Measurements from ENCODE around the gene ADAMTS14. TPM values are rescaled to one million over a fixed set of nuclear protein-coding genes. Genes with fewer than 3 reads are reported as not detected.

ADAMTS14 gene
- total RNA-seq, 2 experiments from 2014 or later, result not detected

DNA sequence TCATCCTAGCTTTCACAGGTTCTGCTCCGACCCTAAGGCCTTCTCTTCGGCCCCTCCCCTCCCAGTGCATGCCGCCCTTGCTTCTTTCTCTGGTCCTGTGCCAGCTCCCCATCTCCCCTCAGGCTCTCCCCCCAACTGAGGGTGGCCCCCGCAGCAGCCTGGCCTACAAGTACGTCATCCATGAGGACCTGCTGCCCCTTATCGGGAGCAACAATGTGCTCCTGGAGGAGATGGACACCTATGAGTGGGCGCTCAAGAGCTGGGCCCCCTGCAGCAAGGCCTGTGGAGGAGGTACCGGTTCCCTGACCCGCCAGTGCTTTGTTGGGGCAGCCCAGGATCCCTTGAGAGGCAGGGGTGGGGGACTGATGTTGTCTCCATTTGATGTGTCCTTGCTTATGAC is 79.0 kb downstream of the ADAMTS14 start:
- CTCF ChIA-PET, result interaction anchor here (1.2 kb wide), 1 partner anchor 31 kb away, joined by 3 read pairs; no protein-coding TSS in a partner anchor
- H3K36me3 Mint-ChIP-seq (ENCODE audit: low read depth), result no peaks in the 10 kb centered on the region
- H3K27me3 Mint-ChIP-seq, result no peaks in the 10 kb centered on the region
- no peaks in the 10 kb centered on the region for H3K9me3 Mint-ChIP-seq
- H3K27ac Mint-ChIP-seq, result no peak overlapping the region
- POLR2A ChIA-PET, result no interaction called here
- H3K4me3 Mint-ChIP-seq, result no peak overlapping the region
- no peaks in the 10 kb centered on the region for H3K4me1 Mint-ChIP-seq
- DNase-seq, result no peak

DNA sequence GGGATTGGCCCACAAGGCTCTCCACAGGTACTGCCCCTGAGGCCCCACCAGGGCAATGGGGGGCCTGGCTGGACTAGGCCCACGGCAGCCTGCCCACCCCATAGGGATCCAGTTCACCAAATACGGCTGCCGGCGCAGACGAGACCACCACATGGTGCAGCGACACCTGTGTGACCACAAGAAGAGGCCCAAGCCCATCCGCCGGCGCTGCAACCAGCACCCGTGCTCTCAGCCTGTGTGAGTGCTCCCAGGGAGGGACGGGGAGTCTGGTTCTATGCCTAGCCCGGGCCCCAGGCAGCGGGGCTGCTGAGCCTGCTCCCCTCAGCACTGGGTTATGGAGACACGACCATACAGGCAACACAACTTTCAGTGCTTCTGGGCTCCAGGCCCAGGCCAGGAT is 79.7 kb downstream of the ADAMTS14 start:
- Mint-ChIP-seq H3K27me3 (no peaks in the 10 kb centered on the region), H3K9me3 (no peaks in the 10 kb centered on the region), H3K36me3 (ENCODE audit: low read depth) (no peaks in the 10 kb centered on the region), H3K4me3 (no peak overlapping the region), H3K27ac (no peak overlapping the region), H3K4me1 (no peaks in the 10 kb centered on the region)
- CTCF ChIA-PET, result interaction anchor here (1.2 kb wide), 1 partner anchor 30 kb away, joined by 3 read pairs; no protein-coding TSS in a partner anchor
- no peak for DNase-seq
- POLR2A ChIA-PET, result no interaction called here

DNA sequence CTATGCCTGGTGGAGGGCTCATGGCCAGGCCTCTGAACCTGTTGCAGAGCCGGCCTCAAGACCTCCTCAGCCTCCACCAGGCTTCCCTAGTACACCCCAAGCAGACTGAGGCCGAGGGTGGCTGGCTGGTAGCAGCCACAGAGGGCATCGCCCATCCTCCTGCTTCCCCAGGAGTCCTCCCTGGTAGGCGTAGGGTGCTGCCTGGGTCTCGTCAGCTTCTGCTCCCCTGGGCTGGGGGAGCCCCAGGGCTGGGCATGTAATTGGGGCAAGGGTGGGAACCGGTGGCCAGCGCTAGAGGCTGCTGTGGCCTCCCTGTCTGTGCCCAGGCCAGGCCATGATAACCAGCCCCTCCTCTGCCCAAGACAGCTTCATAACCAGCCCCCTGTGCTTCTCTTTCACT is 80.3 kb downstream of the ADAMTS14 start:
- Mint-ChIP-seq H3K9me3 (no peaks in the 10 kb centered on the region), H3K27ac (no peak overlapping the region), H3K27me3 (no peaks in the 10 kb centered on the region), H3K4me3 (no peak overlapping the region), H3K4me1 (no peaks in the 10 kb centered on the region), H3K36me3 (ENCODE audit: low read depth) (no peaks in the 10 kb centered on the region)
- no peak for DNase-seq
- ChIA-PET POLR2A (no interaction called here), CTCF (interaction anchor here (0.8 to 2.0 kb wide), 4 partner anchors 11 to 191 kb away, joined by 3 to 4 read pairs (median 3); no protein-coding TSS in a partner anchor)

DNA sequence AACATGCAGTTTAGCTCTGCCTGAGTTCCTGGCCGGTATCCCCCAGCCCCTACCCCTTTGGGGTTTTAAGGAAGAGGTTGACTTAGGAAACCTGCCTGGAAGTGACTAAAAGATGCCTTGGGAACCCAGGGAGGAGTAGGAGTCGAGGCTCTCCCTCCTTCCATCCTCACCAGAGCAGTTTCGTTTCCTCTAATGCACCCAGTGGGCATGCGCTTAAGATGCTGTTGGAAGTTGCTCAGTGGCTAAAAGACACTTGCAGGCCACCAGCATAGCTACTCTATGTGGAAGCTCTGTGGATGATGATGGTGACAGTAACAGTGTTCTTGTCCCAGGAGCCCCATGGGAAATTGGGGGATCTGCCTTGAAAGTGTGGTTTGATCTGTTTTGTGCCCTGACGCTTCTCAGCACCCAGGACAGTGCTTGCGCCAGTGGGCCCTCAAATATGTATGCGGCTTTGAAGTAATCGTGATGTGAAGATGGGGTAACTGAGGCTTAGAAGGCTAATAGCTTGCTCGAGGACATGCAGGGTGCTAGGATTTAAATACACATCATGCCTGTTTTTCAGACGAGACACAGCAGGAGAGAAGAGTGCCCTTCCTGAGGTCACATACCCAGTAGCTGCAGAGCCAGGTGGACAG is 80.8 kb downstream of the ADAMTS14 start:
- no peaks in the 10 kb centered on the region for H3K9me3 Mint-ChIP-seq
- H3K27ac Mint-ChIP-seq, result no peak overlapping the region
- H3K36me3 Mint-ChIP-seq (ENCODE audit: low read depth), result no peaks in the 10 kb centered on the region
- CTCF ChIA-PET, result interaction anchor here (0.8 to 2.0 kb wide), 6 partner anchors 7 to 192 kb away, joined by 3 to 8 read pairs (median 3); no protein-coding TSS in a partner anchor
- H3K4me3 Mint-ChIP-seq, result no peak overlapping the region
- no peaks in the 10 kb centered on the region for H3K27me3 Mint-ChIP-seq
- POLR2A ChIA-PET, result no interaction called here
- H3K4me1 Mint-ChIP-seq, result no peaks in the 10 kb centered on the region
- no peak for DNase-seq

DNA sequence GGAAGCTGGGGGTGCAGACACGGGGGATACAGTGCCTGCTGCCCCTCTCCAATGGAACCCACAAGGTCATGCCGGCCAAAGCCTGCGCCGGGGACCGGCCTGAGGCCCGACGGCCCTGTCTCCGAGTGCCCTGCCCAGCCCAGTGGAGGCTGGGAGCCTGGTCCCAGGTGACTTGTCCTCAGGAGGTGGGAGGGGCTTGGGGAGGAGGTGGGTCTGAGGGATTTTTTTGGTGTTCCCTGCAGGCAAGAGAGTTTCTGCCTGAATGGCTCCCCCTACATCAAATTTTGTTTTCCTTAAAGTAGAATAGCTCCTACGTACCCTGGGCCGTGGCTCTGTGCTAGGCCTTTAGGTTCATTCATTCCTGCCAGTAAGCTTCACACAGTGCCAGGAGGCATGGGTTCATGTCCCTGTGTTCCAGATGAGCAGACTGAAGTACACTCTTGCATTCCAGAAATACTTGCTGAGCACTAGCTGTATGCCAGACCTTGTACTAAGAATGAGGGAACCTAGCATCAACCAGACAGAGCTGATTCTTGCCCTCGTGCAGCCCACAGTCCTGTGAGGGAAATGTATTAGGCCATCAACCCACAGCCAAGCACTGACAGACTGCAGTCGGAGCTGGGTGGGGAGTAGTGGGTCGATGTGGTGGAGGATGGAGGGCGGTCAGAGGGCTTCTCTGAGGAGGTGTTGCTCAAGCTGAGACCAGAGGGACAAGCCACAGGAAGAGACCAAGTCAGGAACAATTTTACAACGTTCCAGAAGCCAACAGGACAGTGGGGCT is 81.7 kb downstream of the ADAMTS14 start:
- Mint-ChIP-seq H3K9me3 (no peaks in the 10 kb centered on the region), H3K4me1 (peaks cover 6% of the 10 kb centered on the region), H3K27me3 (no peaks in the 10 kb centered on the region), H3K27ac (no peak overlapping the region), H3K36me3 (ENCODE audit: low read depth) (no peaks in the 10 kb centered on the region), H3K4me3 (no peak overlapping the region)
- ChIA-PET CTCF (interaction anchor here (1.0 to 2.0 kb wide), 6 partner anchors 8 to 195 kb away, joined by 3 to 8 read pairs (median 4); no protein-coding TSS in a partner anchor), POLR2A (interaction anchor here (0.6 kb wide), 1 partner anchor 93 kb away, joined by 3 read pairs; no protein-coding TSS in a partner anchor)
- DNase-seq, result no peak

DNA sequence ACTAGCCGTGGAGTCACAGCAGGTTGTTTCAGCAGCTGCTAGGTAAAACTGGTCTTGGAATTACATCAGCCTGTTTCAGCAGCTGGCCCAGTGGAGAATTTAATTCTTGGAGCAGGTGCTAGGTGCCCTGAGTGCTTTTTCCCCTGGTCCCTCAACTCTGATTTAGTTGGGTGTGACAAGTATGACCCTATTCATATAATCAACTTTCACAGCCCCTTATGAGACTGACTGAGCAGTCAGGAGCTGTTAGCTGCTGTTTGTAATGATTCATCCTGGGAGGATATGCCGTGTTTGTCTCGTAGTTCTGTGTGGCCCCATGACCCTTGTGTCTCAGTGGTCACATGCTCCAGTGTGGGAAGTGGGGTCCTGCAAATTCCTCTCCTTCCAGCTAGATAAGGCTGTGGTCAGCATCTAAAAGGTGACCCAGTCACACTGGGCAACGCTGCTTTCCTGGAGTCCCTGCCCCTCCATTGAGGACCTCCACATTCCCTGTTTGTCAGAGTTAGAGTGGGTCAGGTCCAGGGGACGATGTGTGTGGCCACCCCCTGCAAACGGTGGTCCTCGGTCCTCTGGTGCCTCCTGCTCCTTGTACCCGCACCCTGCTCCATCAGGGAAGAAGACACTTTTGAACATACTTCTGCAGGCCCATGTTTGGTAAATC is 84.5 kb downstream of the ADAMTS14 start:
- CTCF ChIA-PET, result interaction anchor here (1.5 kb wide), 1 partner anchor 196 kb away, joined by 4 read pairs; no protein-coding TSS in a partner anchor
- Mint-ChIP-seq H3K9me3 (no peaks in the 10 kb centered on the region), H3K27me3 (no peaks in the 10 kb centered on the region), H3K36me3 (ENCODE audit: low read depth) (no peaks in the 10 kb centered on the region), H3K4me1 (peaks cover 8% of the 10 kb centered on the region), H3K4me3 (no peak overlapping the region), H3K27ac (no peak overlapping the region)
- no peak for DNase-seq
- POLR2A ChIA-PET, result no interaction called here

DNA sequence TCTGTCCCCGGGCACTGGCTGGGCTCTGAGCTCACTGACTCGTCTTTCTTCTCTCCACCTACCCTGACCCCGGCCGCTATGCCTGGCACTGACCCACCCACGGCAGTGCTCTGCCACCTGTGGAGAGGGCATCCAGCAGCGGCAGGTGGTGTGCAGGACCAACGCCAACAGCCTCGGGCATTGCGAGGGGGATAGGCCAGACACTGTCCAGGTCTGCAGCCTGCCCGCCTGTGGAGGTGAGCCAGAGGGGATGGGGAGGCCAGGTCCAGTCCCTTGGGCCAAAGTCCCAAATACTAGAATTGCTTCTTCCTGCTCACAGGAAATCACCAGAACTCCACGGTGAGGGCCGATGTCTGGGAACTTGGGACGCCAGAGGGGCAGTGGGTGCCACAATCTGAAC is 85.5 kb downstream of the ADAMTS14 start:
- Mint-ChIP-seq H3K4me3 (no peak overlapping the region), H3K27ac (no peak overlapping the region), H3K4me1 (peaks cover 8% of the 10 kb centered on the region), H3K36me3 (ENCODE audit: low read depth) (no peaks in the 10 kb centered on the region), H3K27me3 (no peaks in the 10 kb centered on the region), H3K9me3 (no peaks in the 10 kb centered on the region)
- DNase-seq, result no peak
- CTCF ChIA-PET, result interaction anchor here (1.5 kb wide), 1 partner anchor 197 kb away, joined by 4 read pairs; no protein-coding TSS in a partner anchor
- POLR2A ChIA-PET, result no interaction called here

DNA sequence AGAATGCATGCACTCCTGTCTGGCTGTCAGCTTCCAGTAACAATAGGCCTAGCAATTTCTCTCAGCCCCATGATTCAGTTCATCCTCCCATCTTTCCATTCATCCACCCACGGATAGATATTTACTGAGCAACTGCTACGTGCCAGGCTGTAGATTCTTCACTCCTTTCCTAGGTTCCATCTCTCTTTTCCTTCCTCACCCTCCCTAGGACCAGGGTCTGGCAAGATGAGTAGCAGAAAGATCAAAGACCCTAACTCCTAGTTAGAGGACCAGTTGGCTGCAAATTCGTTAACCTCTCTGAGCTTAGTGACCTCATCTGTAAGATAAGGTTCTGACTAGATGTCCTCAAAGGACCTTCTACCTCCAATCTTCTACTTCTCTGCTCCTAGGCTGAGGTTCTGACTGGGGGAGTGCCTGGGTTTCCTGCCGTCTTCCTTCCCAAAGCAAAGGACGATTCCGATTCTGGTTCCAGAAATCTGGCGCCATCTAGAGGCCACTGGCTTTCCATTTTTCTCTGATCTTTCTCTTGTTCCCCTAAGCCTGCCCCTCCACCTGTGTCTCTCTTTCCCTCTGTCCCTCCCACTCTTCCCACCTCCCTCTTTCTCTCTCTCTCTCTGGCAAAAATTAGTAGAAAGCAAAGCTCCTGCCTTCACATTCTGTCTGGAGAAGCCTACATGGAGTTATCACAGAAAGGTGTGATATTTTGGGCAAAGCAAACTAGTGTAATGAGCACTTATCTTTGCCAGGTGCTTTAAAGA is 86.6 kb downstream of the ADAMTS14 start:
- no peak overlapping the region for H3K4me3 Mint-ChIP-seq
- POLR2A ChIA-PET, result no interaction called here
- H3K9me3 Mint-ChIP-seq, result no peaks in the 10 kb centered on the region
- no peak overlapping the region for H3K27ac Mint-ChIP-seq
- CTCF ChIA-PET, result interaction anchor here (0.7 to 1.7 kb wide), 6 partner anchors 19 to 228 kb away, joined by 3 to 6 read pairs (median 3); no protein-coding TSS in a partner anchor
- peak; percentile 78 for DNase-seq
- peaks cover 8% of the 10 kb centered on the region for H3K4me1 Mint-ChIP-seq
- H3K36me3 Mint-ChIP-seq (ENCODE audit: low read depth), result no peaks in the 10 kb centered on the region
- H3K27me3 Mint-ChIP-seq, result no peaks in the 10 kb centered on the region

DNA sequence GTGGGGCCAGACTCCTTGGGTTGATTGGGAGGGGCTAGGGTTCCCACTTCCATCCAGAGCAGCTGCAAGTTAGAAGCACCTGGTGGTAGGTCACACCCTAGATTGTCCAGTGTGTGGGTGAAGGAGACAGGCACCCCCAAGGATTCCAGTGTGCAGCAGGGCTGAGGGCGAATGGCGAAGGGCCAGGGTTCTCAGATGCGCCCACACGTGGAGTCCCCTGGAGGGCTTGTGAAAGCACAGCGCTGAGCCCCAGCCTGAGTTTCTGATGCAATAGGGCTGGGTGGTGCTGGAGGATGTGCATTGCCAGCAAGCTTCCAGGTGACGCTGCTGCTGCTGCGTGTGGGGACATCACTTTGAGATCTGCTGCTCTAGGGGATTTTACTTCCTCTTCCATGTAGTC is 87.5 kb downstream of the ADAMTS14 start:
- Mint-ChIP-seq H3K27me3 (no peaks in the 10 kb centered on the region), H3K4me3 (no peak overlapping the region), H3K36me3 (ENCODE audit: low read depth) (no peaks in the 10 kb centered on the region), H3K4me1 (peaks cover 8% of the 10 kb centered on the region), H3K9me3 (no peaks in the 10 kb centered on the region), H3K27ac (no peak overlapping the region)
- ChIA-PET POLR2A (no interaction called here), CTCF (interaction anchor here (0.7 to 1.7 kb wide), 5 partner anchors 22 to 229 kb away, joined by 3 to 6 read pairs (median 3); no protein-coding TSS in a partner anchor)
- DNase-seq, result no peak

DNA sequence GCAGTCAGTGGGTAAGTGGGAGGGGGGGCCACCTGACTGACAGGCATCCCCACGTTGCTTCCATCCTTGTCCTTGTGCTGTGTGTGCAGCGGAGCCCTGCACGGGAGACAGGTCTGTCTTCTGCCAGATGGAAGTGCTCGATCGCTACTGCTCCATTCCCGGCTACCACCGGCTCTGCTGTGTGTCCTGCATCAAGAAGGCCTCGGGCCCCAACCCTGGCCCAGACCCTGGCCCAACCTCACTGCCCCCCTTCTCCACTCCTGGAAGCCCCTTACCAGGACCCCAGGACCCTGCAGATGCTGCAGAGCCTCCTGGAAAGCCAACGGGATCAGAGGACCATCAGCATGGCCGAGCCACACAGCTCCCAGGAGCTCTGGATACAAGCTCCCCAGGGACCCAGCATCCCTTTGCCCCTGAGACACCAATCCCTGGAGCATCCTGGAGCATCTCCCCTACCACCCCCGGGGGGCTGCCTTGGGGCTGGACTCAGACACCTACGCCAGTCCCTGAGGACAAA is 88.0 kb downstream of the ADAMTS14 start:
- CTCF ChIA-PET, result interaction anchor here (1.2 to 1.7 kb wide), 2 partner anchors 200 to 201 kb away, joined by 3 to 4 read pairs; no protein-coding TSS in a partner anchor

DNA sequence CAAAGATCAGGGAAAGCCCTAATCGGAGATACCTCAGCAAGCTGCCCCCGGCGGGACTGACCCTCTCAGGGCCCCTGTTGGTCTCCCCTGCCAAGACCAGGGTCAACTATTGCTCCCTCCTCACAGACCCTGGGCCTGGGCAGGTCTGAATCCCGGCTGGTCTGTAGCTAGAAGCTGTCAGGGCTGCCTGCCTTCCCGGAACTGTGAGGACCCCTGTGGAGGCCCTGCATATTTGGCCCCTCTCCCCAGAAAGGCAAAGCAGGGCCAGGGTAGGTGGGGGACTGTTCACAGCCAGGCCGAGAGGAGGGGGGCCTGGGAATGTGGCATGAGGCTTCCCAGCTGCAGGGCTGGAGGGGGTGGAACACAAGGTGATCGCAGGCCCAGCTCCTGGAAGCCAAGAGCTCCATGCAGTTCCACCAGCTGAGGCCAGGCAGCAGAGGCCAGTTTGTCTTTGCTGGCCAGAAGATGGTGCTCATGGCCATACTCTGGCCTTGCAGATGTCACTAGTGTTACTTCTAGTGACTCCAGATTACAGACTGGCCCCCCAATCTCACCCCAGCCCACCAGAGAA is 88.8 kb downstream of the ADAMTS14 start:
- no peak for DNase-seq
- Mint-ChIP-seq H3K4me3 (no peak overlapping the region), H3K27me3 (no peaks in the 10 kb centered on the region), H3K36me3 (ENCODE audit: low read depth) (no peaks in the 10 kb centered on the region), H3K4me1 (peaks cover 8% of the 10 kb centered on the region), H3K27ac (no peak overlapping the region), H3K9me3 (peaks cover 9% of the 10 kb centered on the region)
- POLR2A ChIA-PET, result no interaction called here
- CTCF ChIA-PET, result interaction anchor here (1.2 kb wide), 1 partner anchor 202 kb away, joined by 3 read pairs; no protein-coding TSS in a partner anchor

More for the DNA sequence above, 88.0 kb downstream of the ADAMTS14 start:
- Mint-ChIP-seq H3K4me3 (no peak overlapping the region), H3K36me3 (ENCODE audit: low read depth) (no peaks in the 10 kb centered on the region), H3K27me3 (no peaks in the 10 kb centered on the region), H3K9me3 (peaks cover 3% of the 10 kb centered on the region), H3K4me1 (peaks cover 8% of the 10 kb centered on the region), H3K27ac (no peak overlapping the region)
- POLR2A ChIA-PET, result no interaction called here
- DNase-seq, result no peak
